ENCODE measurements around the gene MAP2K3. TPM values are rescaled to one million over a fixed set of nuclear protein-coding genes. Genes with fewer than 3 reads are reported as not detected.

The MAP2K3 gene
- total and polyA plus RNA-seq, 2 of the 4 experiments (the other 2 are of a cell fraction) = 23.5 to 82.2 TPM

- Histone ChIP-seq H2BK120ac (ENCODE audit: low read depth, low read length) (no peak overlapping the region), H3K36me3 (ENCODE audit: control insufficient read depth, insufficient read depth, low read length) (no peaks in the 10 kb centered on the region), H3K14ac (replicated peaks; ENCODE audit: low read depth, low read length) (no peak overlapping the region), H2AK5ac (ENCODE audit: low read depth, low read length) (no peak overlapping the region), H3K9me1 (ENCODE audit: insufficient read depth, low read length) (no peaks in the 10 kb centered on the region), H3K9me3 (ENCODE audit: control insufficient read depth, insufficient read depth, low read length) (no peaks in the 10 kb centered on the region), H3K4me1 (ENCODE audit: control insufficient read depth, insufficient read depth, low read length) (peaks cover 11% of the 10 kb centered on the region), H3K4me3 (ENCODE audit: insufficient read depth, low read depth, low read length) (no peak overlapping the region), H3K27me3 (ENCODE audit: control insufficient read depth, insufficient read depth, low read length) (no peaks in the 10 kb centered on the region), H4K20me1 (ENCODE audit: insufficient read depth, low read length) (no peaks in the 10 kb centered on the region), H3K4ac (ENCODE audit: low read depth, low read length) (no peak overlapping the region), H2AFZ (replicated peaks; ENCODE audit: low read length, poor library complexity) (no peak overlapping the region), H3K4me2 (ENCODE audit: low read depth, low read length) (no peak overlapping the region), H4K8ac (ENCODE audit: low read depth in 2 of 2, low read length in 2 of 2) (no peak overlapping the region), H3K18ac (ENCODE audit: low read depth, low read length) (no peak overlapping the region), H4K91ac (ENCODE audit: insufficient read depth, low read depth, low read length) (no peak overlapping the region), H3K56ac (ENCODE audit: extremely low read depth, insufficient read depth, low read length) (no peak overlapping the region), H2BK20ac (ENCODE audit: low read depth, low read length) (no peak overlapping the region), H3K27ac (ENCODE audit: insufficient read depth, low read length) (no peak overlapping the region), H4K5ac (ENCODE audit: low read depth, low read length) (no peak overlapping the region), H3K23ac (ENCODE audit: low read depth, low read length) (no peak overlapping the region), H3K9ac (ENCODE audit: low read depth, low read length) (no peak overlapping the region), H2AK9ac (replicated peaks; ENCODE audit: low read depth, low read length, poor library complexity) (no peak overlapping the region), H3K79me1 (ENCODE audit: low read depth in 1 of 2, low read length in 2 of 2) (no peaks in the 10 kb centered on the region; a peak in 1 of 4 replicates), H2BK5ac (ENCODE audit: low read depth, low read length, poor library complexity, severe bottlenecking) (no peak overlapping the region), H2BK15ac (ENCODE audit: low read depth, low read length) (no peak overlapping the region)
- in situ Hi-C loops (cut with MboI; ENCODE audit: low sequenced_read_pairs) = no loop called here
- ATAC-seq (ENCODE audit: low read depth) (no peak), DNase-seq (no peak)
- intact Hi-C loops (cut with micrococcal nuclease) = no loop called here
- TF ChIP-seq BHLHE40 (IDR thresholded peaks at IDR 0.05; ENCODE audit: low read depth, low read length) (no peak), CHD1 (IDR thresholded peaks at IDR 0.05; ENCODE audit: low read depth, low read length) (no peak), RFX5 (IDR thresholded peaks at IDR 0.05; ENCODE audit: low read depth, low read length) (no peak), SMC3 (IDR thresholded peaks at IDR 0.05; ENCODE audit: low read depth, low read length) (no peak), POLR2A (IDR thresholded peaks at IDR 0.05; ENCODE audit: low read depth, low read length) (no peak), FOS (IDR thresholded peaks at IDR 0.05; ENCODE audit: low read depth, low read length) (no peak), MXI1 (IDR thresholded peaks at IDR 0.05; ENCODE audit: borderline replicate concordance, low read depth, low read length) (no peak), CEBPB (IDR thresholded peaks at IDR 0.05; ENCODE audit: low read depth, low read length) (no peak), RAD21 (IDR thresholded peaks at IDR 0.05; ENCODE audit: low read length) (no peak), USF2 (IDR thresholded peaks at IDR 0.05; ENCODE audit: low read depth, low read length) (no peak), RCOR1 (IDR thresholded peaks at IDR 0.05; ENCODE audit: insufficient replicate concordance, low read length) (no peak), MAFK (IDR thresholded peaks at IDR 0.05; ENCODE audit: low read depth, low read length) (no peak), MAZ (IDR thresholded peaks at IDR 0.05; ENCODE audit: borderline replicate concordance, low read depth, low read length) (no peak), ELK1 (IDR thresholded peaks at IDR 0.05; ENCODE audit: borderline replicate concordance, low read depth, low read length) (no peak), NFE2L2 (IDR thresholded peaks at IDR 0.05; ENCODE audit: low read depth, low read length) (no peak), CTCF (conservative IDR thresholded peaks at IDR 0.05; ENCODE audit: low read depth, low read length) (no peak)
- BruUV-seq (replicated peaks) = no TSS peak
- CTCF ChIA-PET = no interaction called here
- POLR2A ChIA-PET (ENCODE audit: unreplicated experiment) = interaction anchor here (0.6 kb wide), 1 partner anchor 19 kb away, joined by 3 read pairs; the partner anchor contains the start of gene NATD1
- dilution Hi-C loops (cut with HindIII; ENCODE audit: low sequenced_read_pairs, unreplicated experiment) = no loop called here
- 33% methylated on average over 1 of the region's 3 CpGs; no CpG with 5 or more reads in 1 of the 2 experiments for WGBS, 2 experiments (ENCODE audit: extremely low coverage in 2 of 2, insufficient read length in 1 of 2)
Observed at GRCh38 chr17:21272250-21272649, 12.3 kb upstream of the MAP2K3 start.
